HG02943 (cell line): ENCODE data around the gene COL16A1.

Source experiments
- ATAC-seq: cut with Tn5 transposase; IDR thresholded peaks from one replicate; pipeline ENCODE4 v1.9.1; 2021; ENCODE audit warnings: mild to moderate bottlenecking, low read depth, moderate library complexity; ENCODE audit not compliant: unreplicated experiment

The COL16A1 gene

DNA sequence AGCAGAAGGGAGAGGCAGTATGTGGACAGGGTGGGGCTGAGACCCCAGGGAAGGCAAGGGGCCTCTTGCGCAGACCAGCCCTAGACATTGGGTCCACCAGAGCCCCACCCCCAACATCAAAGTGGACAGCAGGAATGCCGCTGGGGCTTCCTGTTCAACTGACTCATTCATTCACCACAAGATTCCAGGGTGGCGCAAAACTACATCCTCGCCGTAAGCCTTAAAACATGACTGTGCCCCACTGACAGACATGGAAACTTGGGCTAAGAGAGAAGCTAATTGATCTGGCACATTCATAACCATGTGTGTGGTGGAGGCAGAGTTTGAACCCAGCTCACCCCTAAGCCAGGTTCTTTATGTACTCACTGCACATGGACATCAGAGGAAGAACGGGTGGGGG lies 14.0 kb downstream of the COL16A1 start:
- ATAC-seq: no peak

DNA sequence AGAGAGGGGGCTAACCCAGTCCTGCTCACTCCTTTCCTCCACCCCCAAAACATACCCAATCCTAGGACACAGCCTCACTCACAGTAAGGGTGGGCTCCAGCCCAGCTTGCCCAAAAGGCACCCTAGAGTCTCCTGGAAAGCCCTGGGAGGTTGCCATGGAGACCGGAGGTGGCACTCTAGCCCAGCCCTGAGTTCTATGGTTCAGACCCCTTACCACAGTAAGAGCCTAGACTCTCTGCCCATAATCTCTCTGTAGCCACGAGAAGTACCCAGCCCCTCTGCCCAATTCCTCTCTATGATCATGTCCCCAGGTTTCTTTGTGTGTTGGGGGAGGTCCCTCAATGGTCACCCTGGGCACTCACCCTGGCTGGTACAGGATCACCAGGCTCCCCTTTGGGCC lies 14.4 kb downstream of the COL16A1 start:
- no peak for ATAC-seq

DNA sequence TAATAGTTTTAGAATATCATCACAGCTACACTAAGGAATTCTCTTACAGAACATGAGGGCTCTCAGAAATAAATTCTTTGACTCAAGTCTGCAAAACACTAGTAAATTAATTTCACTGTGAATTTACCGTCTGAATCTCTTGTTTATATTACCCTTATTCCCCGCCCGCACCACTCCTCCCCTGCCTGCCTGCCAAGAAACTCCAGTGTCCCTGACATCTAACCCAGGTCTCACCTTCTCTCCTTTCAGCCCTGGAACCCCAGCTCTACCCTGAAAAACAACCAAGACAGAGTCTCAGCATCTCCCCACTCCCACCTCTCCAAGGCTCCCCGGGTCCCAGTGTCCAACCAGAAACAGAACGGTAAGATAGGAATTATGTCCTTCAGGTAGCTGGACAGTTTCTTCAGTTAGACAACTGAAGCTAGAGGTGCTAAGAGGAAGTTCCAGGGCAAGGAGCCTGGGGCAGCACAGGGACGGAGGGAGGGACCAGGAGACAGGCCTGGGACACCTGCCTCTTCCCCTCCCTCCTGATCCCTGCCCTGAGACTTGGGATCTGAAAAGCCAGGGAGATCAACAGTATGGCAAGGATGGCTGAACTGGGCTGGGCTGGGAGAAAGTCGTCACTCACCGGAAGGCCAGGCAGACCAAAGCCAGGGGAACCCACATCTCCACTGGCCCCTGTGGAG lies 15.4 kb downstream of the COL16A1 start:
- ATAC-seq: no peak

DNA sequence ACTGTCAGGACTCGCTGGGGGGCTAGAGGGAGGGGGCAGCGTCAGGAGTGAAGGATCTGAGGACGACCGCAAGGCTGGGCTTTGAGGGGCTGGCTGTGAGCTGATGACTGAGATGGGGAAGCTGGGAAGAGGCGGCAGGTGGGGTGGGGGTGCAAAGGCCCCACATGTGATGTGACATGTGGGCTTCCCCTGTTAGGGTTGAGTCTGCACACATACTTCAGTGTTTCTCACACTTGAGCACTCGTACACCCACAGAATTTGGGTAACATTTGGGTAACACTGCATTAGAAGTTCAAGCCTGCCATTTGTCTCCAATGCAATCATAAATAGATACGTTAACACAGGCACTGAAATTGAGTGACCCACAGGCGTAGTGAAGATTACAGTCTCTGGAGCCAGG lies 16.2 kb downstream of the COL16A1 start:
- no peak for ATAC-seq

DNA sequence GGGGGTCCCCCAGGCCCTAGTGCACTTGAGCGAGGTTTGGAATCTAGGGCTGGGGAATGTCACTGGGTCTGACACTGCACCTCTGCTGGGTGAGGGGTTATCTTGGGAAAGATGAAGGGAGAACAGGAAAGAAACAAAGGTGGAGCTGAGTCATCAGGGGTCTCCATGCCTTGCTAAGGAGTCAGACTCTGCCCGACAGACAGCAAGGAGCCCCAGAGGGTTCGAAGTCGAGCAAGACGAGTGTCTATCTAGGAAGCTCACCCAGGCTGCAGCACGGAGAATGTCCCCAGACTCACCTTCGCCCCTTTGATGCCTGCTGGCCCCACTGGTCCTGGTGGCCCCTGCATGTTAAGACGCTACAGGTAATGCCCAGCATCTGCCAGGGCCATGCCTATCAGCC lies 18.0 kb downstream of the COL16A1 start:
- no peak for ATAC-seq

DNA sequence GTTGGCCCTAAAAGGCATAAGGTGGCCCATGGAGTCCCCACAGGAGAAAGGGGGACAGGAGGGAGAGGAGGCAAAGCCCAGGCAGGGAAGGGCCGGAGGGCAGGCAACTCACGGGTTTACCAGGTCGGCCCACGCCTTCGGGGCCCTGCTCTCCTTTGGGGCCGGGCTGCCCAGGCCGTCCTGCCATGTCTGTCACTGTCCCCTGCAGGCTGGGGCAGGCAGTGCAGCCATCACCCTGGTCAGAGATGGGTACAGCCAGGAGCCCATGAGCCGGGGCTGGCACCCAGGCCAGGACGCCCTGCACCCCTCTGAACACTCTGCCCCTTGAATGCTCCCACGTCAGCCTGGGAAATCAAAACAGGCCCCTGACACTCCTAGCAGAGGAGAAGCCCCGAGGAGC lies 19.8 kb downstream of the COL16A1 start:
- ATAC-seq: no peak

DNA sequence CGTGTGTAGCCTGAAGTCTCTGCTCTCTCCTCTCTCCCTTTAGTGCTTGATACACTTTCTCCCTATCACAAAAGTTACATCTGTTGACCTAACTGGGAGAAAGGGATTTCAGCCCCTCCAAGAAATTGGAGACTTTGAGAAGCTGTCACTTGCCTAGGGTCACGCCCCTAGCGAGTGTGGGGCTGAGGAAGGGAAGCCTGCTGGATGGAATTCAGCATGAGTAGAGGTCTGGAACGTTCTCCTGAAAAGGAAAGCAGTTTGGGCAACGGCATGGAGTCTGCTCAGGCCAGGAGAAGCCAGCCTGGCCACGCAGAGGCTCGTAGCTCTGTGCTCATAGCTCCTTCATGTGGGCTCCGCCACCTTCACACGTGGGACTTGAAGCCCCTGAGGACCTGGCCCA lies 22.4 kb downstream of the COL16A1 start:
- no peak for ATAC-seq

DNA sequence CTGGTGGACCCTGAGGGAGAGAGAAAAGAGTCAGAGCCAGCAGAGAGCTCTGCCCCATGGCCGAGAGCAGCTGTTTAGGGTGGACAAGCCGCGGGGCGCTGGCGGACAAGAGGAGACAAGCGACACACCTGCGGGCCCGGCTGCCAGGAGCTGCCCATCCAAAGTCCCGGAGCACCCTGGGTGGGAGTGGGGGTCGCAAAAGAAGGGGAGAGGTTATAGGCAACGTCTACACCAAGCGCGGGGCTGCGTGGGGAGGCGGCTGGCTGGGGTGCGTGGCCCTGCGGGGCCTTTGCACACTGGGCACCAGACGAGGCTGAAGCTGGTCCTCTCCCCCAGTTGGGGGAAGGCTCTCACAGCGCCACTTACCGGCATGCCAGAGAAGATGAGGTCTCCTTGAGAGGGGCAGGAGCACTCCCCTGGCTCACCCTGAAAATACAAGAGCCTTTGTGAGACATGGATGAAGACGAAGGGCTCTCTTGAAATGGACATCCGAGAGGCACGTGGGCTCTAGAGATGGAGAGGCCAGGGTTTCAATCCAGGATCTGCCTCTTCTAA lies 24.1 kb downstream of the COL16A1 start:
- no peak for ATAC-seq

DNA sequence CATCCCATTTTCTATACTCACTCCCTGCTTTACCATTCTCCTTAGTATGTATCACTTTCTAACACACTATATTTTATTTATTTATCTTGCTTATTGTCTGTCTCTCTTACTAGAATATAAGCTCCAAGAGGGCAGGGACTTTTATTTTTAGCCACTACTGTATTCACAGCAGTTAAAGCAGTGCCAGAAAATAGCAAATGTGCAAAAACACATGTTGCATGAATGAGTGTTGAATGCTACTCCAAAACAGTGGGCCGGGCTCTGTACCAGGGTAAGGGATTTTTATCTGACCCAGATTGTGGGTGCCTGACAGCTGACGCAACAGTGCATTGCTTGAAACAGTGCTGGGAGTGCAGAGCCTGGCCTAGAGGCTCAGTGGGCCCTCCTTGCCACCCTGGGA lies 24.7 kb downstream of the COL16A1 start:
- ATAC-seq: no peak

DNA sequence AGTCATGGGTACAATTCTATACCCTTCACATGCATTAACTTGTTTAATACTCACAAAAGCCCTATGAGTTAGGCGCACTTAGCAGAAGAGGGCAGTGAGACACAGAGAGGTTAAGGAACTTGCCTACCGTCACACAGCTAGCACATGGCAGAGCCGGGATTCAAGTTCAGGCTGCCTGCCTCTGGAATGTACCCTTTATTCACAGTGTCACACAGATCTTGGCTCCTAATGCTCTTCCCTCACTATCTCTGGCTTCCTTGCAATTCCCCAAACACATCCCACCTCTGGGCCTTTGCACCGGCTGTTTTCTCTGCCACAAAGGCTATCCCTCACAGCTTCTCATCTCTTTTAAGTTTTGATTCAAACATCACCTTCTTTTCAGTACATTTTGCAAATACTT lies 25.1 kb downstream of the COL16A1 start:
- no peak for ATAC-seq

DNA sequence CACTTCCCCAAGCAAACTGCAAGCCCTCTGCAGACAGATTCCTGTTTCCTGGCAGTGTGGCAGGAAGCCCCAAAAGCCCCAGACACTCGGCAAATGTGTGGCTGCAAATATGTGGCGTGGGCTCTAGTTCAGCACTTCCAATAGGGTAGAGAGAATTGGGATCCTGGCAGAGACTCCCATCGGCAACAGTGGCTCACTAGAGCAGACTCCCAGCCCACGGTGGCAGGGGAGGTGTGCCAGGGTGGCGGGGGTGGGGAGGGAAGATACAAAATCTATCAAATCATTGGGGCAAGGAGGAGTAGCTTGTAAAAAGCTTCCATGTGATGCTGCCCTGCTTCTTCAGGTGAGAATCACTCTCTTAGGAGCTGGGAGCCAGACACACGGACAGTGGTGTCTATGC lies 25.9 kb downstream of the COL16A1 start:
- ATAC-seq: no peak

DNA sequence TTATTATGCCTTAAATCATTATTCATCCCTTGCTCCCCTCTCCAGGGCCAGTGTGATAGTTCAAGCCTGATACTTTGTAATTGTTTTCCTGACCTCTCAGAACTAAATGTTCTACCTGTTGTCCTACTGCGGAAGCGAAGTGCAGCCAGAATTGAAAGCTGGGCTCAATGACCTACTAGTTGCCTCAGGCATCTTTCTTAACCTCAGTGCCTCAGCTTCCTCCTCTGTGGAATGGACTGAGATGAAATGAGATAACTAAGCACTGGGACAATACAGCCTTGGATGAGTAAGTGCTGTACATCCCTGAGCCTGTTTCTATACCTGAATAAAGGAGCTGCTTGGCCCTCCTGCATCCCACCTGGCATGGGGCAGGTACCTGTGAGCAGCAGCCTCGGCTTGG lies 26.4 kb downstream of the COL16A1 start:
- no peak for ATAC-seq

DNA sequence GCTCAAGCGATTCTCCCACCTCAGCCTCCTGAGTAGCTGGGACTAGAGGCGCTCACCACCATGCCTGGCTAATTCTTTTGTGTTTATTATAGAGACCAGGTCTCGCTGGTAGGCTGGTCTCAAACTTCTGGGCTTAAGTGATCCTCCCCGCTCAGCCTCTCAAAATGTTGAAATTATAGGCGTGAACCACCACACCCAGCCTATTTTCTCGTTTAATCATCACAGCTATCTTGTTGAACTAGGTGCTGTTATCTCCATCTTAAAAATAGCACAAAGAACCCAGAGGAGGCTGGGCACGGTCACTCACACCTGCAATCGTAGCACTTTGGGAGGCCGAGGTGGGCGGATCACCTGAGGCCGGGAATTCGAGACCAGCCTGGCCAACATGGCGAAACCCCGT lies 28.1 kb downstream of the COL16A1 start:
- ATAC-seq: no peak

DNA sequence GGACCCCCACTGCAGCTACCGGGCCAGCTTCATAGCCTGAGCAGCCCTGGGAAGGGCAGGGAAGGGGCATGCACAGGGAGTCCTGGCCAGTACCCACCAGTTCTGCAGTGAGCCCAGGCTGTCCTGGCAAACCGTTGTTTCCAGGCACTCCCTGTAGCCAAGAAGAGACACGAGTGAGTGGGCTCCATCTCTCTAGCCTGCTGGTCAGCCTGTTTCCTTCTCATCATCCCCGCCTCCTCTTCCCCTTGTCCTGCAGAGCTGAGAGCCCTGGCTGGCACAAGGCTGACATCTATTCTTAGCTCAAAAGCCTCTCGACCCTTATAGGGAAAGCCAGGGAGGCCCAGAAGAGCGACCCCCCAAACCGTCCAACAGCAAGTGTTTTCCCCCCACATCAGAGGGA lies 28.7 kb downstream of the COL16A1 start:
- ATAC-seq: no peak

DNA sequence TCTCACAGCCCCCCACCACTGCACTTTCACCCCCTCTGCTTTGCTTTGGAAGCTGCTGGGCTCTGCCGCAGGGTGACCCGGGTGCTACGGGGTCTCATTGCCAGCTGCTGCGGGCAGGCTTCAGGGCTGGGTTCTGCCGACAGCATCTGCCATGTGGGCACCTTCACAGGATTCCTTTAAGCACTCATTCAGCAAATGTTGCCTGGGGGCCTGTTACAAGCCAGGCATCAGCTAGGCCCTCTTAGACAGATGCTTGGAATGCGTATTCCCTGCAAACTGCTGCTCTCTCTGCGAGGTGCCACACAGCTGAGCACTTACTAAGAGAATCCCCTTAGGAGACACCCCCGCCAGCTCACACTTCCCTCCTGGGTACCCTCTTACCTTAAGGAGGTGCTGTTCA lies 29.2 kb downstream of the COL16A1 start:
- ATAC-seq: no peak

DNA sequence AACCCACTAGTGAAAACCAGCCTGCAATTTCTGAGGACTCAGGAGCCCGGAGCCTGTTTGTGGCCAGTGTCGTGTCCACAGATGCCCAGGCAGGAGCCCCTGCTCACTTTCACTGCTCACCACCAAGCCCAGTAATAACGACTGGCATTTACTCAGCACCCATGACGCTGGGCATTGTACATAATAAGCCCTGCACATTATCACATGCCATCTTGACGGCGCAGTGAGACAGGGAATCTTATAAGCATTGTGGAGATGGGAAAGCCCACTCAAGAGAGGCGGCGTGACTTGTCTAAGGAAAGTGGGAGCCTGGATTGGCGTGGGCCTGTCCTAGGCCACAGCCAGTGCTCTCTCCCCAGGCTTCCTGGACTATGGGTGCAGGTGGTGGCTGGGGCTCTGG lies 30.4 kb downstream of the COL16A1 start:
- ATAC-seq: no peak

DNA sequence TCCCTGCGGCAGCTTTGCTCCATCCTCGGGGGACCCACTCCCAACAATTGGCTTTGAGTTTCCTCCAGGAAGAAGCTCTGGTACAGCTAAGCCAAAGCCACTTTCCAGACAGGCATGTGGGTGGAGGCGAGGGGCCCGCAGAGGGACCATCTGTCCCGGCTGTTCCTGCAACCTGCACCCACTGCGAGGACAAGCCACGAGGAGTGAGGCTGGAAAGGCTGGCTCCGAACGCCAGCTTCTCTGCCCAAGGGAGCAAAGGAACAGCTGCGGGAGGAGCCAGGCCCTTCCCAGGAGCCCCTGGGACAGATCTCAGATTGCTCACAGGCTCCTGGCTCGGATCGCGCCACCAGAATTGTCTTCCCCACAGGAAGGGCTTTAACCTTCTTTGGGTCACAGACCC lies 30.8 kb downstream of the COL16A1 start:
- ATAC-seq: no peak

DNA sequence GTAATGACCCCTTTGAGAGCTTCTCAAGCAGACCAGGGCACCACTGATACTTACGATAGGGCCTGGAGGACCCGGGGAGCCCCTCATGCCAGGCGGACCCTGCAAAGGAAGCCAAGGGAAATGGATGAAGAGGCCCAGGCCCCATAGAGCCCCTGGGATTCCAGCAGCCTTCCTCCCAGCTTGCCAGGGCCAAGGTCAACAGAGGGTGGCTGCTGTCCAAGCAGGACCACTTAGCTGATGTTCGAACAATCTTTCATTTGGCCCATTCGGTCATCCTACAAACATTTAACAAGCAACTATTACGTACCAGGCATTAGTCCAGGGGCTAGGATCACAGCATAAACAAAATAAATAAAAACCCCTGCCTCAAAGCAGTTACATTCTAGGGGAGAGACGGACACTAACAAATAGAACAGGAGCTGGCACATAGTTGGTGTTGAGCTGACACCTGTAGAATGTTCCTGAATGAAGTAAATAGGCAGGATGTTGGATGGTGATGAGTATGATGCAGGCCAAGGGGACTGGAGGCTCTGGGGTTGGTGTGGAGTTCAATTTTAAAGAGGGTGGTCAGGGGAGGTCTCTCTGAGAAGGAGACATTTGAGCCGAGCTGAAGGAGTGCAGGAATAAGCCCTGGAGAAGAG lies 32.1 kb downstream of the COL16A1 start:
- ATAC-seq: no peak

DNA sequence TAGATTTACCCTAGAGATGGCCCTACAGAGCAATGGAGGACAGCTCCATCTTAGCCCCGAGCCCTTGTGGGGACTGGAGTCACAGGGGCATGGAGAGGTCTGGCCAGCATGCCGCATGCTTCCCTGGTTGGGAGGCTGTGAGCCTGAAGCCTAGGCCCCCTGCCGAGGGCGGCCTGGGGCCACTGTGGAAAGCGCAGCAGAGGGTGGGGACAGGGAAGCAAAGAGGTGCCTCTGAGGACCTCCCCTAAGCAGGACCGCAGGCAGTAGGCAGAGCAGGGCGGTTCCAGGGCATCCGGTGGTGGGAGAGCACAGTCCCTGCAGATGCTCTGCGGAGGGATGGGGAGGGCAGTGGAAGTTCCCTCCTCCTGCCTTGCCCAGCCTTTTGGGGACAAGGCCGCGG lies 32.7 kb downstream of the COL16A1 start:
- no peak for ATAC-seq

DNA sequence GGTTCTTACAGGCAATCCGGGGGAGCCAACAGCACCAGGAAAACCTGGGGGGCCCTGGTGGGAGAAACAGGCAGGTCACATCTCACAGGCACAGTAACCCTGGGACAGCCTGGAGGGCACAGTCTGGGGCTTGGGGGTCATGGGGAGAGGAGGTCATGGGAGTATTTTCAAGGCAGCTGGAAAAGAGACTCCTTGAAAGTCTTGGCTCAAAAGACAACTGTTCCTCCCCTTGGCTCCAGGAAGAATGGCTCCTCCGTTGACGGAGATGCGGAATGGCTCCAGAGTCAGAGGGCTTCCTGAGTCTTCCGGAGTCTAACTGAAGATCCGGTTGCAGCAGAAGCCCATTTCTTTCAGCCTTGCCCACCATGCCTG lies 33.2 kb downstream of the COL16A1 start:
- no peak for ATAC-seq

DNA sequence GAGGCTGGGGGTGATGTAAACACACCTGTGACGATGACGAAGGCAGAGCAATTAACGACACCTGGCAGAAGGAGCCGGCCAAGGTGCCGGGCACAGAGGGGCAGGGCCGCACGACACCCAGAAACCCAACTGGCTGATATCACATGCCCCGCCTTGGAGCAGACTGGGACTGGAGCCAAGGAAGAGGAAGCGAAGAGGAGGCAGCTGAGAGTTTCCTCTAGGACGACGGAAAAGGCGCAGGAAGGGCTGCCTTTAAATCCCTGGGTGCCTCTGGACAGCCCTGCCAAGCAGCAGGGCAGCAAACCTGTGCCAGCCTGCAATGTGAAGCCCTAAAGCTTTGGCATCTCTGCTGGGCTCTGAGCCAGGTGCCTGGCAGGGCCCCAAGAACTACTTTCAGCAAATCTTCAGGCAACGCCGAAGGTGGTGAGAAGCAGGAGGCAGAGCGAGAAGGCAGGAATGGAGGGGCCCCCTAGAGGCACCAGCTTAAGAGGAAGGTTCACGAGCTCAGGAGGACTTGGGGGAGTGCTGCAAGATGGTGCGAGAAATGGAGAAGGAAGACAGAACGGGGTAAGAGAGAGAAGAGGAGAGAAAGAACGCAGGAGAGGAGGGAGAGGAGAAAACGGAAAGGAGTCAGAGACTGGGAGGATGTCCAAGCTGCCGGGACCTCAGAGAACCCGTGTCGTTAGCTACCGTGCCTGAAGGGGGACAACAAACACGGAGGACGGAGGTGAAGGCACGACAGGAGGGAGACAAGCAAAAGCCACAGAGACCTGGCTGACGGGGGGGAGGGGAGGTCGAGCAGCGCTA lies 33.8 kb downstream of the COL16A1 start:
- ATAC-seq: no peak

DNA sequence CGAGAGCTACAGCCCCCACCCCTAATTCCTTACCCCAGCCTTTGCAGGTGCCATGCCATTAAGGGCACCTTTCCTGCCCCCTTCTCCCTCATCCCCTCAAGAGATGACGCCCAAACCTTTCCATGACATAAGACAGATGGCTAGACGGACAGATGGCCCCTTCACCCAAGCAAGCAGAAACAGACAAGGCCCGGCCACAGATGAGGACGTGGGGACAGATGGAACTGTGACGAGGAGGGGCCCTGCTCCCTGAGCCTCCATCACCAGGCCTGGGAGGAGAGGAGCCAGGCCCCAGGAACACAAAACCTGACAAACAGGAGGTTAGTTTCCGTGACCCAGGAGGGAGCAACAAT lies 34.4 kb downstream of the COL16A1 start:
- no peak for ATAC-seq
